ENCODE results near the gene ARID5B.

The ARID5B gene

GRCh38 chr10:62077330-62078015 lies 176.0 kb downstream of the ARID5B start:
- no peak for DNase-seq (ENCODE audit: low spot score)

GRCh38 chr10:62079885-62080559 lies 178.5 kb downstream of the ARID5B start:
- no peak for DNase-seq (ENCODE audit: low spot score)

- DNase-seq (ENCODE audit: low spot score): no peak
These were observed 179.4 kb downstream of the ARID5B start for GRCh38 chr10:62080905-62081304.

- no peak for DNase-seq (ENCODE audit: low spot score)
These were observed 180.1 kb downstream of the ARID5B start for GRCh38 chr10:62081341-62082270.

GRCh38 chr10:62082271-62082656 lies 180.8 kb downstream of the ARID5B start:
- DNase-seq (ENCODE audit: low spot score): no peak

DNA sequence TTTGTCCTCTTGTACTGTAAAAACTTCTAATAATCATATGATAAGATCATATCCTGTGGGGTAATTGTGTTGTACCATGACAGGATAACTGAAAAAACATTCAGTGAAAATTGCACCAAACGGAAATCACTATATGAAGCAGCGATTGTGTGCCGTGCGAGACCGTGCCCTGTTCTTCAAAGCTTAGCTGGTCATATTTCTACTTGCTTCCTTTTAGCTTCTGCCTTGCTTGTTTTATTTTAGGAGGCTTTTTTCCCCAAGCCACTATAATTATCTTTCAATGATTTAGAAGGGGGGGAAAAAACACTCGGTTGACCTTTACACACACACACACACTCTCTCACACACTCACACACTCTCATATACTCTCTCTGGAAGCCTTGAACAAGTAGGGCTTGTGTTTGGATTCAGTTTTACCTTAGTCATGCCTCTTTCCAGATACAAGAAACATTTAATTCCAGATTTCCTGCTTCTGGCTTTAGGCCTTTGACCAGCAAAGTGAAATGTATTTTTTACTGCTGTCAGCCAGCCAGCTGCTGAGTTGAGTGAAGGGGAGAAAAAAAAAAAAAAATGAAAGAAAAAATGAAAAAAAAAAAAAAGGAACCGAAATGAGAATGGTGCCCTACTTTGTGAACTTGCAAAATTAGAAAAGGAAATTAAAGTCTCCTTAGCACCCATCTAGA lies 181.4 kb downstream of the ARID5B start:
- no peak for DNase-seq (ENCODE audit: low spot score)

DNA sequence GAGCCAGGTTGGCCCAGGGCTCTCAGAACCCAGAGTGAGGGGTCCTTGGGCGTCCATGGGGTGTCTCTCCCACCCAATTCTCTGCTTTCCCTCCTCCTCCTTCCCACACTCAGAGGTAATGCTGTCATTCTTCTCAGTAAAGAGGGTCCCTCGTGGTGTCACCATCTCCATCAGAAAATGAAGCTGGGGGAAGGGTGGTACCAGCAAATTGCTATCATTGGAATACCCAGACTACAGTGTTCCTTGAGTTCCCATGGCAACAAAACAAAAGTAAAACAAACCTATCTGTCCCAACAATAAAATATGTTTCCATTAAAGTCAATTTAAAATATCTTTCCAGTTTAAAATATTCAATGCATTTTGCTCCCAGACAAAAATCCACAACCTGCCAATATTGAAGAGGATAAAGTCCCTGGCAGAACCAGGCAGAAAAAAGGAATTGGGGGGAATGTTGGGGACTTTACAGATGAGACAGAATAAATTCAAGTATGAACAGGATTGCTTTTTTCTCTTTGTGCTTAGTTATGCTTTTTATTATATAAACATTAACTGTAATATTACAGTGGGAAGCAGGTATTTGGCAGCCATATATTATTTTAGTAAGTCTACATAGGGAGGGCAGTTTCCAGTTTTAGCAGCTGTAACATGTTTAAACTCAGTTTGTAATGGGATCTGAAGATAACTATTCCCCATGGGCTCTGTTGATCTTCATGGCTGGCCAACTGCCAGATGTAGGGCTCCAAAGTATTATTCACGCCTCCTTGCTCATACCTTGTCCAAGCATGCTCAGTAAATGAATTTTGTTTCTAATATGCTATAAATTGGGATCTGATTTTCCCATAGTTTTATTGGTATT lies 182.1 kb downstream of the ARID5B start:
- no peak for DNase-seq (ENCODE audit: low spot score)

GRCh38 chr10:62084451-62084850 lies 183.0 kb downstream of the ARID5B start:
- DNase-seq (ENCODE audit: low spot score): no peak

- no peak for DNase-seq (ENCODE audit: low spot score)
These were observed 183.9 kb downstream of the ARID5B start for GRCh38 chr10:62085404-62085803.

GRCh38 chr10:62085821-62086220 lies 184.3 kb downstream of the ARID5B start:
- DNase-seq (ENCODE audit: low spot score): no peak

GRCh38 chr10:62087329-62087728 lies 185.8 kb downstream of the ARID5B start:
- no peak for DNase-seq (ENCODE audit: low spot score)

- DNase-seq (ENCODE audit: low spot score): no peak
These were observed 187.3 kb downstream of the ARID5B start for GRCh38 chr10:62088786-62089185.

GRCh38 chr10:62092301-62093030 lies 191.0 kb downstream of the ARID5B start:
- no peak for DNase-seq (ENCODE audit: low spot score)

DNA sequence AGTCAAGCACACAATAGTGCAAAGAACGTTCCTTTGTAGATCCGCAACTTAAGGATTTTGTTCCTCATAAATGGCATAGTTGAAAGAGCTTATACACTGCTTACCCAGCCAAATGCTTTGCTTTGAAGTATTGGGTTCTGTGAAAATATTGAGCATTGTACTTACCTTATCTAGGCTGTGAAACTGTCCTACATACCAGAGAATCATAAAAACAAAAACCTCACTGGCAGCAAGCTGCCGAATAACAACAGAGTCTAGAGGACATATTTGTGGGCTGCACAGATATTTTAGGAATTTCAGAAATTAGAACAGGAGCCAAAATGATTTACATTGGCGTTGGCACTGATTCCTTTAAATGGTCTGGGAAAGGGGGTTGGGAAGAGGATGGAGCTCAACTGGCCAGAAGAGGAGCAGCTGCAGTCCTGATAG lies 192.4 kb downstream of the ARID5B start:
- DNase-seq (ENCODE audit: low spot score): no peak

DNA sequence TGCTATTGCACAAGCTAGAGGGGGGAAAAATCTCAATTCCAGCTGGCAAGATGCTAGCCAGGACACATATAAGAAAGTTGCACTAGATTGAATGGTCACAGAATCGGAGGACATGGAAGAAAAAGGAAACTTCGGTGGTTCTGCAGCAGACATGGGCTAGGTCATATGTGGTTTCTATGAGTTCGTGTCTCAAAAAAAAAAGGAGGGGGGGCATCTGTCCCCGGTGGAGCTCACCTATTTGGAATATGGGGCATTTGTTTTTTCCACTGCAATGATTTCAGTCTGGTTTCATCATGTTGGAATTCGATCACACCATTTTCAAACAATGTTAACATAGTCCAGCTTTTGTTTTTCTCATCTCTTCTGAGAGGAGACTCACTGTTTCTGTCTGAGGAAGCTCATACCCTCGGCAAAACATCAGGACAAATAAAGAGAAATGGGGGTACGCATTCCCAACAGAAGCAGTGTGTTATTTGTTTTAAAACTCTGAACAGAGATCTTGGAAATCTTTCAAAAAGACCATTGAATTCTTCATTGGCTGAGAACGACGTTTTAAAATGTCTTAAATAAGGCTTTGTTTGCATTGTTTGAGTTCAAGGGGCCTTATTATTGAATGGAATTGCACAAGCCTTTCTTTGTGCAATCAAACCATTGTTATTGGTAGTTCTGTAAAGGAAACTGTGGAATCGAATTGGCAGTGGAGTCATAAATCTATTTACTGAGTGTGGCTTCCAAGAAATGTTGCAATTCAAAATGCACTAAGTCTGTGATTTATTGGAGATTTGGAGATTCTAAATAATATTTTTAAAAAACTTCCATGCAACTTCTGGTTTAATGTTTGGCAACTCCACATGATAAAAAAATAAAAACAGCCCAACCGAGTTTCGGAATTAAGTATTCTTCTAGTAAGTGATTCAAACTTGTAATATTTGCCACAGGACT lies 194.0 kb downstream of the ARID5B start:
- DNase-seq (ENCODE audit: low spot score): no peak

GRCh38 chr10:62096256-62096933 lies 194.9 kb downstream of the ARID5B start:
- no peak for DNase-seq (ENCODE audit: low spot score)

- no peak for DNase-seq (ENCODE audit: low spot score)
These were observed 197.0 kb downstream of the ARID5B start for GRCh38 chr10:62098278-62099121.

DNA sequence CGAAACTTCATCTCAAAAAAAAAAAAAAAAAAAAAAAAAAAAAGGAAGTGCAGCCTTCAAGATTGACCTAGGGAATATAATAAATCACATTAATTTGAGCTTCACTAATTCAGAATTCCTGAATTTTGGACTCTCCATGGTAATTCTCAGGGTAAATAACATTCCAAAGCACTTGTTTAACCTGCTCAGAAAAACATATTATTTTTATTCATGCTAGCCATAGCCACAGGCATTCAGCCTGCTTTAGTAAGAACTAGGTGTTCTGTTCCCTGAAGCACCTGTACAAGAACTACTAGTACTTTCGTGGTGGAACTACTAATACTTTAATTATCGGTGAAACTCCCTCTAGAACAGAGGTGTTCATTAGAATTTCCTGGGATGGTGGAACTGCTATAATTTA lies 197.8 kb downstream of the ARID5B start:
- DNase-seq (ENCODE audit: low spot score): no peak

All from hematopoietic multipotent progenitor cell treated with erythropoietin and hydrocortisone succinate and interleukin-3 and kit ligand, for 17 days (in vitro differentiated cells).